ENCODE measurements around the gene PTOV1.
A peak's percentile ranks its signal among the peaks of the same experiment; 100 is the strongest.

PTOV1 gene

DNA sequence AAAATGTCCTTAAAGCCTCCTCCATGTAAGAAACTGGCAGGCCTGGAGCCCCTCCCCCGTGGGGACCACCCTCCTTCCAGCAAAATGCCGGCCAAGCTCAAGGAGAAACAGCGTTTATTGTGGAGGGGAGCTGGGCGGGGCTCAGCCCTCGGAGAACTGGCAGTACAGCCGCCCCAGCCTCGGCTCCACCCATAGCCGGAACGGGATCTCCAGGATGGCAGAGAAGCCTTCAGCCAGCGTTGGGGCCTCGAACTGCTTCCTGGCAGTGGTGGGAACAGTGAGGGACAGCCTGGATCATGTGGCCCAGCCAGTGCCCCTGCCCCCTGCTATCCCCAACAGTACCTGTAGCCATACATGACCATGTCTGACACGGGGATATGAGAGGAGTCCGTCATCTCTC, 10.1 kb downstream of the PTOV1 start:
- DNase-seq (ENCODE audit: low spot score) = no peak
- no peak for TF ChIP-seq CTCF (IDR thresholded peaks at IDR 0.05; ENCODE audit: extremely low read depth, missing control alignments)

- DNase-seq (ENCODE audit: low spot score) = no peak
- TF ChIP-seq CTCF (IDR thresholded peaks at IDR 0.05; ENCODE audit: extremely low read depth, missing control alignments) = no peak
These were observed 10.8 kb downstream of the PTOV1 start for GRCh38 chr19:49861541-49862378.

GRCh38 chr19:49862391-49863253, 11.7 kb downstream of the PTOV1 start:
- TF ChIP-seq CTCF (IDR thresholded peaks at IDR 0.05; ENCODE audit: extremely low read depth, missing control alignments) = peak; percentile 24
- DNase-seq (ENCODE audit: low spot score) = no peak

GRCh38 chr19:49863254-49863934, 12.4 kb downstream of the PTOV1 start:
- DNase-seq (ENCODE audit: low spot score) = no peak
- no peak for TF ChIP-seq CTCF (IDR thresholded peaks at IDR 0.05; ENCODE audit: extremely low read depth, missing control alignments)

DNA sequence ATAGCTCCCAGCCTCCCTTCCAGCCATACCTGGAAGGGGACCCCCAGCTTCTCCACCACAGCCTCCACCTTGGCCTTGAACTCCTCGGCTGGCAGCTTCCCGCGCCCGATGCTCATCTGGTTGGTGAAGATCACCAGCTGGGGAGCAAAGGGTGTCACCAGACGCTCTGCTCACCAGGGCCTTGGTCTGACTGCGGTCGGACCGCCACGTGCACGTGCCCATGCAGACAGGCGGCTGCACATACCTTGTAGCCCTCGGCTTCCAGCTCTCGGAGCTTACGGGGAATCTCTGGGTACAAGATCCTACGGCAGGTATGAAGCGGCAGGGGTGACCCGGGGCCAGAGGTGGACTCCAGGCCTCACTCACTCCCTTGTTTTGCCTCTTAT, 13.0 kb downstream of the PTOV1 start:
- DNase-seq (ENCODE audit: low spot score) = no peak
- no peak for TF ChIP-seq CTCF (IDR thresholded peaks at IDR 0.05; ENCODE audit: extremely low read depth, missing control alignments)

GRCh38 chr19:49864890-49865289, 13.9 kb downstream of the PTOV1 start:
- no peak for DNase-seq (ENCODE audit: low spot score)
- no peak for TF ChIP-seq CTCF (IDR thresholded peaks at IDR 0.05; ENCODE audit: extremely low read depth, missing control alignments)

Data from GM20000 (cell line).